ENCODE results near the gene VPS54. TPM values are rescaled to one million over a fixed set of nuclear protein-coding genes. Genes with fewer than 3 reads are reported as not detected.
"Not testable (repeated sequence)": the region's sequence is repeated elsewhere in the genome, so short reads cannot be mapped to it uniquely, and the experiment has no call there.

The VPS54 gene
- total RNA-seq, 1 donor from 2014 or later, result 27.5 TPM

DNA sequence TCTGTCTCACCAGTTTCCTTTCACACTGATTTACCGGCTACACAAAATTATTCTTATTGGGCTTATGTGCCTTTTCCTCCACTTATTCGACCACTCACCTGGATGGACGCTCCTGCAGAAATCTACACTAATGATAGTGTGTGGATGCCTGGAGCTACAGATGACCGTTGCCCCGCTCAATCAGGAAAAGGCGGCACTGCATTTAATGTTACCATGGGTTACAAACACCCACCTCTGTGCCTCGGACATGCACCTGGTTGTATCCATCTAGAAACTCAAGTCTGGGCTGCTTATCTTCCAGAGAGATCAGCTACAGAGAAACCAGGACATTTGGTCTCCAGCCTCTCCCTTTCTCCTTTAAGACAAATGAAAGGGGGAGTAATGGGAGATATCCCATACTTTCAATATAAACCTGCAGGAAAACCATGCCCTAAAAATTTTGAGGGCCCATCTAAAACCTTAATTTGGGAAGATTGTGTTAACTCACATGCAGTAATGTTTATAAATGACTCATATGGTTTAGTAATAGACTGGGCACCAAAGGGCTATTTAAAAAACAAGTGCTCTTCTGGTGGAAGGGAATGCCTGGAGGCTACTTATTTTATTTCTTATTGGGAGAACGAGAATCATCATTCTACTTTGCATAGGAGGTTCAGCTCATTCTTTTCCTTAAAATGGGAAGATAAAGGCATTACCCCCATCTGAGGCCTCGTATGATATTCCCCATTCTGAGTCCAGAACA lies 24.7 kb downstream of the VPS54 start:
- DNase-seq (ENCODE audit: low spot score), result not testable (repeated sequence)

DNA sequence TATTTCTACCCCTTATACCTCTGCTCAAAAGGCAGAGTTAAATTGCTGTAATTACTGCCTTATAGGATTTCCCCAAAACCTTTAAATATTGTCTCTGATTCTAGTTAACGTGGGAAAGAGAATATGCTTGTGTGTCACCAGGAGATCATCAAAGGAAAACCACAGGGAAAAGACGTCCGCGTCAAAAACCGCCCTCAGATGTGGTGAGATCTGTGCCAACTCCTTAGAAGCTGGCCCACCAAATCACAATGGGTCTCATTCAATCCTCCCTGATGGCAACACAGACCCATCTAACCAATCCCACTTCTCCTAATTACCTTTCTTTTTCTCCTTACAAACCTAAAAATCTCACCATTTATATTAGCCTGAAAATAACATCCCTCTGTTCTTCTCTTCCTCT lies 25.4 kb downstream of the VPS54 start:
- no peak for DNase-seq (ENCODE audit: low spot score)

DNA sequence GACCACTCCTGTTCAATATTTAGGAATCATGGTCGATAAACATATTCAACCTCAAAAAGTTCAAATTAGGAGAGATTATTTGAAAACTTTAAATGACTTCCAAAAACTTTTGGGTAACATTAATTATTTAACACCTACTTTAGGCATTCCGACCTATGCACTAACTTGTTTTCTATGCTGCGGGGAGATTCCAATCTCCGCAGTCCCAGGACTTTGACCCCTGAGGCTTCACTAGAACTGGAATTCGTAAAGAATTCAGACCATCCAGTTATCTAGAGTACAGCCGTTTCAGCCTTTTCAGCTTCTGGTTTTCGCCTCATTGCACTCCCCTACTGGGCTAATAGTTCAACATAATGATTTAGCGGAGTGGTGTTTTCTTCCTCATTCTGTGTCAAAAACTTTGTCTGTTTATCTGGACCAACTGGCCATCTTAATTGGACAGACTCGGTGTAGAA lies 26.1 kb downstream of the VPS54 start:
- not testable (repeated sequence) for DNase-seq (ENCODE audit: low spot score)

DNA sequence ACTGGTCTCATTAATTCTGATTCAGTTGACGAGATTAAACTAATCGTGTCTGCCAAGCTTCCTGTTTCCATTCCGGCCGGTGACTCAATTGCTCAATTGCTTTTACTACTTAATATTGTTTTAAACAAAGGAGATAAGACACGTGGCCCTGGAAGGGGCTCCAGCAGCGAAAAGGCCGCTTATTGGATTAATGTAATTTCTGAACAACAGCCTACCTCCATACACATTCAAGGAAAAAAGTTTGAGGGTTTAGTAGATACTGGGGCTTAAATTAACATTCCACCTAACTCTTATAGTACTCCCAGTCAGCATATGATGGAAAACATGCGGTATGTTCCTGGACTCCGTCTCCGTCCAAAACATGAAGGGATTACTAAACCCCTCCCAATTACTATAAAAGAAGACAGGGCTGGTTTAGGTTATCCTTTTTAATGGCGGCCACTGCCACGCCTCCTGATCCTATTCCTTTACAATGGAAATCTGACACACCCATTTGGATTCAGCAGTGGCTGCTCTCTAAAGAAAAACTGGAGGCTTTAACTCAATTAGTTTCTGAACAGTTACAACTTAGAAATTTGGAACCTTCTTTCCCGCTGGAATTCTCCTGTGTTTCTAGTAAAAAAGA lies 27.1 kb downstream of the VPS54 start:
- DNase-seq (ENCODE audit: low spot score), result no peak

DNA sequence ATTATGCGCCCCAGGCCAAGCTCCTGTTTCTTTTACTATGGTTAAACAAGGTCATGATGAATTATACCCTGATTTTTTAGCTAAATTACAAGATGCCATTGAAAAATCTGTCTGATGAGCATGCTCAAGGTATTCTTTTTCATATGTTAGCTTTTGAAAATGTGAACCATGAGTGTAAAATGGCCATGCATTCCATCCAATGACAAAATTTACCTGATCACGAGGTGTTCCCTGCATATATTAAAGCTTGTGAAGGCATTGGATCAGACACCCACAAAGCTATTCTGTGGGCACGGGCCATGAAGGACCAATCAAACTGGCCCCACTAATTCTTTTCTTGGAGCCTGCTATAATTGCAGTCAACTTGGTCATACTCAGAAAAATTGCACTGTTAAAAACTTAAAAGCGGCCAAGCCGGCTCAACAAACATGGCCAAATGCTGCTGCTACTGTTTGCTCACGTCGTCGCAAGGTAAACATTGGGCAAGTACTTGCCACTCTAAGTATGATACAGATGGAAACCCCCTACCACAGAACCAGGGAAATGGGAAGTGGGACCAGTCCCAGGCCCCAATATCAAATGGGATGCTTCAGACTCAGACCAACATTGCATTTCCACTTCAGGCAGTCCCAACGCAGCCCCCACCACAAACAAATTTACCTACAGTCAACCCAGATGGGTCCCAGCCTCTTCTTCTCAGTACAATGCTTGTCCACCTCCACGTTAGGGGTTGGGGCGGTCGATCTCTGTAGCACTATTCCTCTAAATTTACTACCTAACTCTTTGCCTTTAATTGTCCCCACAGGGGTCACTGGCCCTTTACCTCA lies 27.8 kb downstream of the VPS54 start:
- DNase-seq (ENCODE audit: low spot score), result not testable (repeated sequence)

DNA sequence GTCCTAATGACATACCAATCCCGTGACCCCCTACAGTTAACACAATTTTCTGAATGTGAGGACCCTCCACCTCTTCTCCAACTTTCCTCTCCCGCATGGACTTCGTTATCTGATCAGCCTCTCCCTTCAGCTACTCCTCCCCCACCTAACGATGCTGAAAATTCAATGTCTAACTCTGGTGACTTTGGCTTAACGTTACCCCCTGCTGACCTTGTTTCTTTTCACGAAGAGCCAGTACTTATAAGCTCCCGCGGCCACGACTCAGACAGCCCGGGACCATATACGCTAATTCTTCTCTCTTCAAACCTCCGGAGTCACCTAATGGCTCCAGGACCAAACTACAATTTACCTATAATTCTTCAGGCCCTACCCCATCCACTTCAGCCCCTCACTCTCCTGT lies 29.2 kb downstream of the VPS54 start:
- no peak for DNase-seq (ENCODE audit: low spot score)

DNA sequence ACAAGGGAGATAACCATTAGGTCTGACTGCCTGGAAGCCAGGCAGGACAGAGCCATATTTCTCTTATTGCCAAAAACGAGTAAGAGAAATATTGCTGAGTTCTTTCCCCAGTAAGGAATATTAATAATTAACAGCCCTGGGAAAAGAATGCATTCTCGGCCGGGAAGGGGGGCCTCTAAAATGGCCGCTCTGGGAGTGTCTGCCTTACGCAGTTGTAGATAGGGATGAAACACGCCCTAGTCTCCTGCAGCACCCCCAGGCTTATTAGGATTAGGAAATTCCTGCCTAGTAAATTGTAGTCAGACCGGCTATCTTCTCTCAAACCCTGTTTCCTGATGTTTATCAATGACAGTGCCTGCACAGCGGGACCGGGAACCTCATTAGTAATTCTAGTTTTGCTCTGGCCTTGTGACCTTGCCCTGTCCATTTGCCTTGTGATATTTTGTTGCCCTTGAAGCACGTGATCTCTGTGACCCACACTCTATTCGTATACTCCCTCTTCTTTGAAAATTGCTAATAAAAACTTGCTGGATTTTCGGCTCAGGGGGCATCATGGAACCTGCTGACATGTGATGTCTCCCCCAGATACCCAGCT lies 30.3 kb downstream of the VPS54 start:
- not testable (repeated sequence) for DNase-seq (ENCODE audit: low spot score)

DNA sequence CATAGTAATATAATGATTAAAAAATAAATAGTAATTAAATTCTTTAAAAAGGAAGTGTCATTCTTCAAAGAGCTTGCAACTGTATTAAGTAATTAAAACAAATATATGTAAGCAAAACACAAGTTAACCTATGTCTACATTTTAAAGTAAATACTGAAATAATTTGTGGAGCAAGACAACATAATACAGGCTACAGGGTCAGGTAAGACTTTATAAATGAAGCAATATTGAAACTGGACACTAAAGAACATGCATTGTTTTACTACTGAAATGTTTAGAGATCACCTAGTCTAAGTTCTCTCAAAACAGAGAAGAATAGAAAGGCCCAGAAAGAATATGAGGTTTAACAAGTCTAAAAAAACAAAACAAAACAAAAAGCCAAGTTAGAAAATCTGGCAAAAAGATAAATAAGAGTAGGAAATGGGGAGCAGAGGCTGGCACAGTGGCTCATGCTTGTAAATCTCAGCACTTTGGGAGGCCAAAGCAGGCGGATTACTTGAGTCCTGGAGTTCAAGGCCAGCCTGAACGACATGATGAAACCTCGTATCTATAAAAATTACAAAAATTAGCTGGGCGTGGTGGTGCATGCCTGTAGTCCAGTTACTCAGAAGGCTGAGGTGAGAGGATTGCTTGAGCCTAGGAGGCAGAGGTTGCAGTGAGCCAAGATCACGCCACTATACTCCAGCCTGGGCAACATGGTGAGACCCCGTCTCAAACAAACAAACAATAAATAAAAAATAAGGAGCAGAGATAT lies 34.4 kb downstream of the VPS54 start:
- no peak for DNase-seq (ENCODE audit: low spot score)

DNA sequence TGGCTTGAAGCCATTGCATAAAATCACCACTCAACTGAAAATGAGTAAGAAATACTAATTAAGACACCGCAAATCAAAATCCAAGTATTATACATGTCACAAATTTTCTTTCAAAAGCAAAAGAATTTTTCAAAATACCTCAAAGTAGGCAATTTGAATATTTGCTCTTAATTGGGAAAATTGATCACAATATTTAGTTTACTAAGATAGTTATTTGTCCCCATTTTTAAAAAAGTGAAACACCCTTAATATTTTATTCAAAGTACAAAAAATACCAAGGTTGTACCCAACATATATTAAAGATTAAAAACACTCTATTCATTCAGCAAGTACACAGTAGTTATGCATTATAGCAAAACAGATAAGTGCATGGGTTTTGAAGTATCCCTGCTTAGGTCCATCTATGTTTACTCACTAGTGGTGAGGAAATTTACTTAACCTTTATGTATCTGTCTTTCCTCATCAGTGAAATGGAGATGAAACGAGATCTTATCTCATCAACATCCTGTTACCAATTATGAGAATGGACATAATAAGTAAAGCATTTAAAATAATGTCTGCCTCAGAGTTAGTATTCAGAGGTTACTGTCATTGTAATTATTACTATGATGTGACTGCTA lies 35.1 kb downstream of the VPS54 start:
- no peak for DNase-seq (ENCODE audit: low spot score)

DNA sequence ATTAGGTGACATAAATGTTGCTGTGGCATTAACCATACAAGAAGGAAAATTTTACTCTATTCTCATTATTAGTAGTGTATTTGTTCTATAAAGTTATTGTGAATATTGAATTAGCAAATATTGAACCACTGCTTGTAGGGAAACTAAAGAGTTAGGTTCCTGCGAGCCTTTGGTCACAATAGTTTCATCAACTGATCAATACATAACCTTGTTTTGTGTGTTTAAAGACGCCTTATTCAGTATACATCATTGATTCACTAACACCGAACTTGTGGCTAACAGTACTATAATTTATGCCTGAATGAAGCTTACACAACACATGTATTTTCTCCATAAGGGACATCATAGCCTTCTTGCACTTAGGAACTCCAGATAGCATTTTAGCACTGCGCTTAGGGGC lies 36.9 kb downstream of the VPS54 start:
- DNase-seq (ENCODE audit: low spot score), result no peak

DNA sequence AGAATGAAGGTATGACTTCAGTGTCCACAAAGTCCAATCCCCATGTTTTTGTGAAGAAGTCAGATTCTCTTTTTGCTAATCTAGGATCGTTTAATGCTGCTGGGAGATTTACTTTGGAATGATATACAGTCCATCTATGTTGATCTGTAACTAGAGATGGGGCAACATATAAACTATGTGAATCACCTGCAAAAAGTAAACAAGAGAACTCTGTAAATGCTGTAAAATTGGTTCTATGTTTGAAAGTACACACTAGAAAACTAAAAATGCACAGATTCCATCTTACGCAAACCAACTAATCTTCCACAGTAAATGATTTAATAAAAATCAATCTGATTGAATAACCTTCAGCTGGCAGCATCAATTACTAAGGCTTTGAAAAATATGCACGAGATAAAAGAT lies 37.5 kb downstream of the VPS54 start:
- no peak for DNase-seq (ENCODE audit: low spot score)

DNA sequence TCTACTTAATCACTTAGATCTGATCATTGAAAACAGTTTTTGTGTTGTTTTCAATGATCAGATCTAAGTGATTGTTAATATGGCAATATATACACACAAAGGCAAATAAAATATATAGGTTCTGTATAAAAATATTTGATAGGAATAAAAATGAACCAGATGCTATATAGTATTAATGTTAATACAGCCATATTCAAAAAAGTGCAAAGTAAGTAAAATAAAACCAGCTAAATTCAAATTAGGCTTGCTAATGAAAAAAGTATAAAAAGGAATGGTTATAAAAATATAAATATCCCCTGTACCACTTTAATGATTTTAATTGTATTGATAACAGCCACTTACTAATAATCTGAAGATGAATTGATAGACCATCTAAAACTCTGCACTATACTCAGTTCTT lies 38.4 kb downstream of the VPS54 start:
- no peak for DNase-seq (ENCODE audit: low spot score)

DNA sequence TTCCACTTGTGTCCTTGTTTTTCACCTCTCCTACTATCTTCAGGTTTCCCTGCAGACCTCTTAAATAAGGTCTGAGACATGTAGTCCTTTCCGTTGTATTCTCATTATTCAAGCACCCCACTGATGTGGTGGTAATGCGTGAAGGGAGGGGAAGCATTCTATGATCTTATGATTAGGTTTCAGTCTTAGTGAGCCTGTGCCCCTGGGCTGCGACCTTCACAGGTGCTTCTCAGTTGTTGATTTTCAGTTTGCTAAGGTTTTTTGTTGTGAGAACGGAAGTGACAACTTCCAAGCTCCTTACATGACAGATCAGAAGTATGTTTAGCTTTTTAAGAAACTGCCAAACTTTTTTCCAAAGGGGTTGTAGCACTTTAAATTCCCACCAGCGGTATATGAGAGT lies 41.3 kb downstream of the VPS54 start:
- no peak for DNase-seq (ENCODE audit: low spot score)

DNA sequence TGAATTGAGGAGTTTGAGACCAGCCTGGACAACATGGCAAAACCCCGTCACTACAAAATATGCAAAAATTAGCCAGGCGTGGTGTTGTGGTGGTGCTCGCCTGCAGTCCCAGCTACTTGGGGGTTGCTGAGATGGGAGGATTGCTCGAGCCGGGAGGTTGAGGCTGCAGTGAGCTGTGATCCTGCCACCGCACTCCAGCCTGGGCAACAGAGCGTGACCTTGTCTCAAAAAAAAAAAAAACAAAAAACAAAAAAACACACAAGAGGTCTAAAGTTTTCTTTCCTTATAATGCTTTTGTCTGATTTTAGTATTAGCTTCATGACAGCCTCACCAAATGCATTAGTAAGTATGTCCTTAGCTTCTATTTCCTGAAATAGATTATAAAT lies 43.1 kb downstream of the VPS54 start:
- no peak for DNase-seq (ENCODE audit: low spot score)

DNA sequence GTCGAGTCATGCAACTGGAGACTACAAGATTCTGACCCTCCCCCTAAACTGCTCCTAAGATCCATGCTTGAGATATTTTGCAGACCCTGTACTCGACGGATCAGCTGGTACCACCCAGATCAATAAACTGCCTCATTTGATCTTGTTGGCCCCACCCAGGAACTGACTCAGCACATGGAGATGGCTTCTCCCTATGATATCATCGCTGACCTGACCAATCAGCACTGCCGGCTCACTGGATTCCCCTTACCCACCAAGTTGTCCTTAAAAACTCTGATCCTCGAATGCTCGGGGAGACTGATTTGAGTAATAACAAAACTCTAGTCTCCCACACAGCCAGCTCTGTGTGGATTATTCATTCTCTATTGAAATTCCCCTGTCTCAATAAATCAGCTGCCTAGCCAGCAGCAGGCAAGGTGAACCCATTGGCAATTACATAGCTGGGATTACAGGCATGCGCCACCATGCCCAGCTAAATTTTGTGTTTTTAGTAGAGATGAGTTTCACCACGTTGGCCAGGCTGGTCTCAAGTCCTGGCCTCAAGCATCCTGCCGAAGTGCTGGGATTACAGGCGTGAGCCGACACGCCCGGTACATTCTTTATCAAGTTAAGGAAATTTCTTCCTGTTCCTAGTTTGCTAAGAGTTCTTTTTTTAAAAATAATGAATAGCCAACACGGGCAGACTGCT lies 43.6 kb downstream of the VPS54 start:
- no peak for DNase-seq (ENCODE audit: low spot score)

DNA sequence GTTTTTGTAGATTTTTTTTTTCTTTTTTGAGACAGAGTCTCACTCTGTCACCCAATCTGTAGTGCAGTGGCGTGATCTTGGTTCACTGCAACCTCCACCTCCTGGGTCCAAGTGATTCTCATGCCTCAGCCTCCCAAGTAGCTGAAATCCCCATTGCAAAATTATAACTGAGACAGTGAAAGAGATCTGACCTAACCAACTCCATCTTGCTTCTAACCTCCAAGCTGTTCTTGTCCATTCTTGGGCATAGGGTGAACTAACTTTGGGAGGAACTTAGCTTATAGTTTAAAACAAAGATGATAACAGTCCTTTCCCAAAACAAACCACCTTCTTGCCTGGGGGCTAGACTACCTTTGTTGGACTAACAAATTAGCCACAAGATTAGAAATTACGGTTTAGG lies 44.2 kb downstream of the VPS54 start:
- DNase-seq (ENCODE audit: low spot score), result not testable (repeated sequence)

DNA sequence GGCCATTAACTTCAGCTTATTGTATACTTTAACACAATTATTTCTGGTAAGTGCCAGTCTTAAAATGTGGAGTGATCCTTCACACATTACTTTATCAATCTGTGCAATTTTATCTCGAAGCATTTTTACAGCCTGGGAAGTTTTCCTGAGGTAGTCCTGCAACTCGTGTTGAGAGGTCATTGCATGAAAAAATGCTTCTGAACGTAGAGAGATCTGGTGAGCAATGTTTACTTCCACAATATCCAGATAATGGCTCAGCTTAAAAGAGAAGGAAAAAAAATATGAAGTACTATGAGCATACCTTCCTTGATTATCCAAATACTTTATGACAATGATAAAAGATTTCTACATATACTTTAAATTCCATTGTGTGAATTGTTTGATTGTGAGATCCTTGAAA lies 57.0 kb downstream of the VPS54 start:
- no peak for DNase-seq (ENCODE audit: low spot score)

DNA sequence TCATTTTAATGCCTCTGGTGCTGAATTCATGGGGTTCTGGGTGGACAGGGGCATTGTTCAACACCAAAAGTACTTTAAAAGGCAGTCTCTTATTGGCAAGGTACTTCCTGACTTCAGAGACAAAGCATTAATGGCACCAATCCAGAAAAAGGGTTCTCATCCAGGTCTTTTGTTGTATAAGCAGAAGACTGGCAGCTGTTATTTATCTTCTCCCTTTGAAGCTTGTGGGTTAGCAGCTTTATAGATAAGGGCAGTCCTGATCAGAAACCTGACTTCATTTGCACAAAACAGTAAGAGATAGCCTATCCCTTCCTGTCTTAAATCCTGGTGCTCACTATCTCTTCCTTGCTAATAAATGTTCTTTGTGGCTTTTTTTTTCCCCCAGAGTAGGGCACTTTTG lies 68.8 kb downstream of the VPS54 start:
- no peak for DNase-seq (ENCODE audit: low spot score)

DNA sequence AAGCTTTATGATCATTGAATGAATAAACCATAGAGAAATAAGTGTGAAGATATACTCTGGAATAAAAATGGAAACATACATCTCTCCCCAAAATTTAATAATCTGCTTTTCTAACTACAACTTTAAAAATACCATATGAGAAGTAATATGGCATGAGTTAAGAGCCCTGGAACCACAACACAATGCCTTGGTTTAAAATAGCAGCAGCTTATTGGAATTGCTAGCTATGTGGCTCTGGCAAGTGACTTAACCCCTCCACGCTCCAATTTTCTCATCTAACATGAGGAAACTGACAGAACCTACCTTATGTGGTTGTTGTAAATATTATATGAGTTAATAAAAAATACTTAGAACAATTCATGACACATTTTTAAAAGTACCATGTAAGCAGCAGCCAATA lies 76.4 kb downstream of the VPS54 start:
- no peak for DNase-seq (ENCODE audit: low spot score)

DNA sequence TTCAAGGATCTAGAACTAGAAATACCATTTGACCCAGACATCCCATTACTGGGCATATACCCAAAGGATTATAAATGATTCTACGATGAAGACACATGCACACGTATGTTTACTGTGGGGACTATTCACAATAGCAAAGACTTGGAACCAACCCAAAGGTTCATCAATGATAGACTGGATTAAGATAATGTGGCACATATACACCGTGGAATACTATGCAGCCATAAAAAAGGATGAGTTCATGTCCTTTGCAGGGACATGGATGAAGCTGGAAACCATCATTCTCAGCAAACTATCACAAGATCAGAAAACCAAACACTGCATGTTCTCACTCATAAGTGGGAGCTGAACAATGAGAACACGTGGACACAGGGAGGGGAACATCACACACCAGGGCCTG lies 87.1 kb downstream of the VPS54 start:
- not testable (repeated sequence) for DNase-seq (ENCODE audit: low spot score)

DNA sequence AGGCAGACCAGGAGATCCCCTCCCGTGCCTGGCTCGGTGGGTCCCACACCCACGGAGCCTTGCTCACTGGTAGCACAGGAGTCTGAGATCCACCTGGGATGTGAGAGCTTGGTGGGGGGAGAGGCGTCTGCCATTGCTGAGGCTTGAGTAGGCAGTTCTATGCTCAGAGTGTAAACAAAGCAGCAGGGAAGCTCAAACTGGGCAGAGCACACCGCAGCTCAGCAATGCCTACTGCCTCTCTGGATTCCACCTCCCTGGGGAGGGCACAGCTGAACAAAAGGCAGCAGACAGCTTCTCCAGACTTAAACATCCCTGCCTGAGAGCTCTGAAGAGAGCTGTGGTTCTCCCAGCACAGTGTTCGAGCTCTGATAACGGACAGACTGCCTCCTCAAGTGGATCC lies 92.4 kb downstream of the VPS54 start:
- DNase-seq (ENCODE audit: low spot score), result no peak

All from ureter (tissue), 1 donor.